ENCODE results near the gene CCBE1. TPM values are rescaled to one million over a fixed set of nuclear protein-coding genes. Genes with fewer than 3 reads are reported as not detected.

The CCBE1 gene
- total RNA-seq, 2 donors from 2014 or later: 0.27 to 3.1 TPM

DNA sequence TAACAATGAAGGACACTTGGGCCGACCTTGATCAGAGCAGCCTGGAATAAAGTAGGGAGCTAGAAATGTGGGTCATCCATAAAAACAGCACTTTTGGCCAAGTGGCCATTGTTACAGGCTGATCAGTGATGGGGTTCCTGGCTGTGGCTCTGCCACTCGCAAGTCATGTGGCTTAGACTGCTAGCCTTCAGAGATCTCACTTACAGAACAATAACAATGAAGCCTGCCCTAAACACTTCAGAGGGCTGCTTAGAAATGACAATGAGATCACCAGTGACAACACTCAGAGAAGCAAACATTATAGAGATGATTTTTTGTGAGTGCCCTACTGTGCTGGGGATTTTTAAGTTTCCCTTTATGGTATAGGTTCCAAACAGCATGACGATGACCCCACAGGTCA, 230.2 kb downstream of the CCBE1 start:
- Histone ChIP-seq H3K4me3 (no peak overlapping the region), H3K4me1 (no peaks in the 10 kb centered on the region), H3K9me3 (no peaks in the 10 kb centered on the region), H3K27ac (no peak overlapping the region), H3K9ac (ENCODE audit: low read depth in 2 of 2, low read length in 2 of 2) (no peak overlapping the region), H3K36me3 (no peaks in the 10 kb centered on the region), H3K27me3 (no peaks in the 10 kb centered on the region)
- TF ChIP-seq, protein P1, sequence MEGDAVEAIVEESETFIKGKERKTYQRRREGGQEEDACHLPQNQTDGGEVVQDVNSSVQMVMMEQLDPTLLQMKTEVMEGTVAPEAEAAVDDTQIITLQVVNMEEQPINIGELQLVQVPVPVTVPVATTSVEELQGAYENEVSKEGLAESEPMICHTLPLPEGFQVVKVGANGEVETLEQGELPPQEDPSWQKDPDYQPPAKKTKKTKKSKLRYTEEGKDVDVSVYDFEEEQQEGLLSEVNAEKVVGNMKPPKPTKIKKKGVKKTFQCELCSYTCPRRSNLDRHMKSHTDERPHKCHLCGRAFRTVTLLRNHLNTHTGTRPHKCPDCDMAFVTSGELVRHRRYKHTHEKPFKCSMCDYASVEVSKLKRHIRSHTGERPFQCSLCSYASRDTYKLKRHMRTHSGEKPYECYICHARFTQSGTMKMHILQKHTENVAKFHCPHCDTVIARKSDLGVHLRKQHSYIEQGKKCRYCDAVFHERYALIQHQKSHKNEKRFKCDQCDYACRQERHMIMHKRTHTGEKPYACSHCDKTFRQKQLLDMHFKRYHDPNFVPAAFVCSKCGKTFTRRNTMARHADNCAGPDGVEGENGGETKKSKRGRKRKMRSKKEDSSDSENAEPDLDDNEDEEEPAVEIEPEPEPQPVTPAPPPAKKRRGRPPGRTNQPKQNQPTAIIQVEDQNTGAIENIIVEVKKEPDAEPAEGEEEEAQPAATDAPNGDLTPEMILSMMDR (IDR thresholded peaks at IDR 0.05): no peak
- intact Hi-C loops (cut with DNase I): no loop called here
- DNase-seq: no peak

GRCh38 chr18:59464486-59464885, 232.7 kb downstream of the CCBE1 start:
- H3K27me3 ChIP-seq: no peaks in the 10 kb centered on the region
- no peak for DNase-seq
- H3K36me3 ChIP-seq: no peaks in the 10 kb centered on the region
- no peak overlapping the region for H3K27ac ChIP-seq
- TF ChIP-seq, protein P1 (IDR thresholded peaks at IDR 0.05): no peak
- H3K9ac ChIP-seq (ENCODE audit: low read depth in 2 of 2, low read length in 2 of 2): no peak overlapping the region
- no peak overlapping the region for H3K4me3 ChIP-seq
- no peaks in the 10 kb centered on the region for H3K9me3 ChIP-seq
- H3K4me1 ChIP-seq: no peaks in the 10 kb centered on the region
- intact Hi-C loops (cut with DNase I): no loop called here

- H3K4me1 ChIP-seq: no peaks in the 10 kb centered on the region
- intact Hi-C loops (cut with DNase I): no loop called here
- H3K4me3 ChIP-seq: no peak overlapping the region
- H3K27me3 ChIP-seq: no peaks in the 10 kb centered on the region
- DNase-seq: no peak
- no peaks in the 10 kb centered on the region for H3K36me3 ChIP-seq
- no peaks in the 10 kb centered on the region for H3K9me3 ChIP-seq
- TF ChIP-seq, protein P1 (IDR thresholded peaks at IDR 0.05): no peak
- no peak overlapping the region for H3K27ac ChIP-seq
- H3K9ac ChIP-seq (ENCODE audit: low read depth in 2 of 2, low read length in 2 of 2): no peak overlapping the region
These were observed 236.1 kb downstream of the CCBE1 start for GRCh38 chr18:59461171-59461570.

- TF ChIP-seq, protein P1 (IDR thresholded peaks at IDR 0.05): no peak
- H3K4me1 ChIP-seq: no peaks in the 10 kb centered on the region
These were observed 237.2 kb downstream of the CCBE1 start for GRCh38 chr18:59460072-59460420.

GRCh38 chr18:59459369-59460071, 237.7 kb downstream of the CCBE1 start:
- Histone ChIP-seq H3K4me3 (no peak overlapping the region), H3K9me3 (no peaks in the 10 kb centered on the region), H3K27ac (no peak overlapping the region), H3K9ac (ENCODE audit: low read depth in 2 of 2, low read length in 2 of 2) (no peak overlapping the region), H3K4me1 (no peaks in the 10 kb centered on the region), H3K27me3 (no peaks in the 10 kb centered on the region), H3K36me3 (no peaks in the 10 kb centered on the region)
- intact Hi-C loops (cut with DNase I): loop anchor here (2.0 kb wide), 1 partner anchor 363 kb away; no protein-coding TSS in a partner anchor
- TF ChIP-seq, protein P1 (IDR thresholded peaks at IDR 0.05): peak; percentile 33
- DNase-seq: no peak

More at GRCh38 chr18:59460072-59460420, 237.2 kb downstream of the CCBE1 start:
- Histone ChIP-seq H3K27me3 (no peaks in the 10 kb centered on the region), H3K9ac (ENCODE audit: low read depth in 2 of 2, low read length in 2 of 2) (no peak overlapping the region), H3K27ac (no peak overlapping the region), H3K36me3 (no peaks in the 10 kb centered on the region), H3K4me3 (no peak overlapping the region), H3K9me3 (no peaks in the 10 kb centered on the region)
- DNase-seq: no peak
- intact Hi-C loops (cut with DNase I): no loop called here
